HepG2 (cell line): ENCODE data around the gene POC1B. TPM values are rescaled to one million over a fixed set of nuclear protein-coding genes. Genes with fewer than 3 reads are reported as not detected.

ENCODE experiments used
- ATAC-seq: fragments of 200-7000 bp; cut with Tn5 transposase; 3 replicates; pipeline ENCODE4 v1.9.1; 2020; ENCODE audit warnings: mild to moderate bottlenecking, moderate library complexity
- BruUV-seq: library from RNA; stranded (reverse); fragments of 400-500 nt; replicated peaks from 2 replicates; lab custom pipeline; 2021; lab: Mats Ljungman, UMichigan
- CTCF ChIA-PET: fragments of 300-600 bp; formaldehyde crosslinking; extraction: SDS; loops from one replicate; lab custom pipeline; 2021; ENCODE audit warnings: low total read pairs, inconsistent platforms, low intra/inter-chr PET ratio; lab: Yijun Ruan, JAX
- POLR2A ChIA-PET: fragments of 350-600 bp; sonication (Branson Sonifier 250); formaldehyde crosslinking; loops from one replicate; lab custom pipeline; 2020; ENCODE audit warnings: antibody characterized with exemption, inconsistent platforms; lab: Yijun Ruan, JAX
- DNase-seq: peaks from one replicate; pipeline ENCODE4 v3.0.0-alpha.2; 2015; ENCODE audit warnings: low spot score
- FAIRE-seq: peaks from 3 replicates; lab custom pipeline; 2011; peaks lifted over from hg19 to GRCh38; lab: Jason Lieb, UNC
- H2AFZ ChIP-seq: one replicate; pipeline ENCODE4 v1.6.1; 2011; ENCODE audit warnings: low read length, inconsistent platforms
- H3K27ac ChIP-seq: fragments of 300-600 bp; 3 replicates; pipeline ENCODE4 v1.8.0; 2011; ENCODE audit warnings: mixed run types, mild to moderate bottlenecking, mixed read lengths, low read length, inconsistent platforms; ENCODE audit not compliant: insufficient read depth; ENCODE audit errors: extremely low read length
- H3K27me3 ChIP-seq, 2 experiments: fragments of 200-600 bp in 1 of 2; 2 replicates in 1 of 2; 3 replicates in 1 of 2; pipeline versions ENCODE4 v1.6.0 to v1.8.0; 2011; ENCODE audit warnings: low read length in 2 of 2, mild to moderate bottlenecking in 2 of 2, moderate library complexity in 2 of 2, inconsistent platforms in 1 of 2; ENCODE audit not compliant: insufficient read depth in 2 of 2, control insufficient read depth in 1 of 2
- H3K36me3 ChIP-seq, 2 experiments: fragments of 200-600 bp in 1 of 2; replicated peaks in 1 of 2; 2 replicates in 1 of 2; 3 replicates in 1 of 2; pipeline versions ENCODE4 v1.5.1 to v1.8.0; 2011; ENCODE audit warnings: low read length in 2 of 2, inconsistent platforms in 1 of 2; ENCODE audit not compliant: insufficient read depth in 2 of 2, control insufficient read depth in 1 of 2
- H3K4me1 ChIP-seq: 2 replicates; pipeline ENCODE4 v1.5.1; 2012; ENCODE audit warnings: low read length, inconsistent platforms; ENCODE audit not compliant: insufficient read depth
- H3K4me2 ChIP-seq: 2 replicates; pipeline ENCODE4 v1.6.0; 2011; ENCODE audit warnings: low read depth, low read length, inconsistent platforms
- H3K4me3 ChIP-seq, 3 experiments: fragments of 200-600 bp in 1 of 3; sonication (generic), shearing (Covaris generic) in 1 of 3; replicated peaks in 1 of 3; 2 replicates each; pipeline ENCODE4 v1.5.1; 2011 to 2016; ENCODE audit warnings: low read length in 3 of 3, inconsistent platforms in 2 of 3, low read depth in 2 of 3, mild to moderate bottlenecking in 2 of 3, control low read depth in 1 of 3, mixed read lengths in 1 of 3; ENCODE audit not compliant: insufficient read depth in 1 of 3
- H3K79me2 ChIP-seq: one replicate; pipeline ENCODE4 v1.6.1; 2011; ENCODE audit warnings: low read length, inconsistent platforms; ENCODE audit not compliant: insufficient read depth
- H3K9ac ChIP-seq: 2 replicates; pipeline ENCODE4 v1.6.0; 2011; ENCODE audit warnings: mild to moderate bottlenecking, low read depth, low read length, inconsistent platforms; ENCODE audit not compliant: insufficient read depth
- H3K9me3 ChIP-seq: 2 replicates; pipeline ENCODE4 v1.5.1; 2012; ENCODE audit warnings: mild to moderate bottlenecking, low read length
- H4K20me1 ChIP-seq: 2 replicates; pipeline ENCODE4 v1.6.0; 2011; ENCODE audit warnings: inconsistent platforms, mild to moderate bottlenecking, low read length, moderate library complexity; ENCODE audit not compliant: insufficient read depth
- CCDC6 ChIP-seq: sonication (generic); formaldehyde crosslinking; IDR thresholded peaks from 2 replicates; pipeline ENCODE4 v1.8.1; 2022; ENCODE audit warnings: mild to moderate bottlenecking, missing genetic modification reagents, moderate library complexity
- HMGXB3 ChIP-seq: sonication (generic); formaldehyde crosslinking; IDR thresholded peaks from 2 replicates; pipeline ENCODE4 v1.4.0; 2020; ENCODE audit warnings: missing genetic modification reagents, borderline replicate concordance
- PRPF4 ChIP-seq: fragments of 200-400 bp; formaldehyde crosslinking; IDR thresholded peaks from 2 replicates; pipeline ENCODE4 v1.6.1; 2016; ENCODE audit warnings: low read length, low read depth; ENCODE audit not compliant: poor library complexity, severe bottlenecking
- ZBTB40 ChIP-seq, 2 experiments: fragments of 450-650 bp in 1 of 2; sonication (generic) in 1 of 2; formaldehyde crosslinking in 1 of 2; IDR thresholded peaks; 2 replicates each; pipeline versions ENCODE4 v1.6.1 to v1.8.0; 2016 to 2022; ENCODE audit warnings: antibody characterized with exemption in 1 of 2, mild to moderate bottlenecking in 1 of 2, missing genetic modification reagents in 1 of 2
- ZNF687 ChIP-seq: sonication (generic); formaldehyde crosslinking; IDR thresholded peaks from 2 replicates; pipeline ENCODE4 v1.5.1; 2020; ENCODE audit warnings: mild to moderate bottlenecking, missing genetic modification reagents, moderate library complexity
- WGBS: methylation state at CpG from one replicate; pipeline ENCODE4 v1.1.6; 2017; ENCODE audit warnings: low lambda C conversion rate; 5-methylcytosine and 5-hydroxymethylcytosine counted together
- in situ Hi-C: cut with HindIII; loops from 2 replicates; pipeline ENCODE4 v1.10.0; 2017; ENCODE audit warnings: low pct_unique_long_range_greater_than_20kb; ENCODE audit not compliant: extremely low pct_ligation_motif_present
- intact Hi-C: fragments of 100-400 bp; cut with micrococcal nuclease; formaldehyde crosslinking; loops from one replicate; pipeline ENCODE4 v1.10.0; 2022; ENCODE audit not compliant: unreplicated experiment
- polyA plus RNA-seq, 8 experiments: library from polyadenylated mRNA; depleted of rRNA in 3 of 8; stranded (reverse) in 7 of 8; unstranded in 1 of 8; fragments of >200 nt; fragmentation: Illumina TruSeq in 4 of 8; extraction: Trizol in 4 of 8; gene quantifications; 2 replicates each; pipeline versions ENCODE4 v1.2.1 to v1.2.3, GENCODE V29; 2011 to 2016; ENCODE audit warnings: low read depth in 4 of 8, missing spikeins in 1 of 8, mixed read lengths in 1 of 8; ENCODE audit not compliant: insufficient read depth in 1 of 8
- total RNA-seq, 5 experiments: library from RNA; depleted of rRNA; stranded (reverse); fragments of >200 nt; fragmentation: Illumina TruSeq; extraction: Trizol; gene quantifications; 2 replicates each; pipeline ENCODE4 v1.2.3, GENCODE V29; 2016; ENCODE audit warnings: low read depth in 1 of 5

POC1B gene
- total and polyA plus RNA-seq, 2 of the 13 experiments (the other 11 are each of a cell fraction or from before 2014, with no cell fraction given): 9.3 to 11.0 TPM

- no peaks in the 10 kb centered on the region for H3K36me3 ChIP-seq
- ChIA-PET POLR2A (interaction anchor here (1.3 kb wide), 2 partner anchors 73 to 98 kb away, joined by 4 read pairs; no protein-coding TSS in a partner anchor), CTCF (no interaction called here)
- H3K4me2 ChIP-seq: no peak overlapping the region
- no peaks in the 10 kb centered on the region for H3K79me2 ChIP-seq
- no peak overlapping the region for H3K4me3 ChIP-seq
- no peaks in the 10 kb centered on the region for H4K20me1 ChIP-seq
- no peak for FAIRE-seq
- H3K4me1 ChIP-seq: peaks cover 23% of the 10 kb centered on the region
- ATAC-seq: no peak
- in situ Hi-C loops (no loop called here), intact Hi-C loops (no loop called here)
- H3K9me3 ChIP-seq: no peaks in the 10 kb centered on the region
- 93% methylated on average over 7 of the region's 9 CpGs for WGBS
- H2AFZ ChIP-seq: no peak overlapping the region
- no peak for DNase-seq
- no peak overlapping the region for H3K27ac ChIP-seq
- BruUV-seq: no TSS peak
- H3K9ac ChIP-seq: no peak overlapping the region
- H3K27me3 ChIP-seq: no peaks in the 10 kb centered on the region
- TF ChIP-seq ZNF687 (CRISPR knock-in tag): no peak
- TF ChIP-seq HMGXB3 (CRISPR knock-in tag): no peak
- TF ChIP-seq ZBTB40 (IDR thresholded peaks at IDR 0.05): no peak
- TF ChIP-seq ZBTB40 (CRISPR knock-in tag; IDR thresholded peaks at IDR 0.05): no peak
- no peak for TF ChIP-seq CCDC6
- TF ChIP-seq PRPF4: no peak
Observed at GRCh38 chr12:89451841-89452251, 74.0 kb downstream of the POC1B start.
